Measurements from ENCODE around the gene ABI2.

ABI2 gene

GRCh38 chr2:203352604-203353255 lies 24.5 kb downstream of the ABI2 start:
- POLR2A ChIA-PET: interaction anchor here (0.6 kb wide), 1 partner anchor 32 kb away, joined by 7 read pairs; no protein-coding TSS in a partner anchor
- CTCF ChIA-PET: no interaction called here
- Histone ChIP-seq H3K9me3 (ENCODE audit: control extremely low read depth in 1 of 5, control insufficient read depth in 4 of 5, insufficient read depth in 2 of 5, low read depth in 1 of 5, low read length in 4 of 5) (no peaks in the 10 kb centered on the region), H3K27me3 (replicated peaks in 2 of 5; ENCODE audit: control insufficient read depth in 4 of 5, insufficient read depth in 5 of 5, low read length in 4 of 5) (no peaks in the 10 kb centered on the region), H3K27ac (ENCODE audit: insufficient read depth in 1 of 2, low read depth in 1 of 2, low read length in 2 of 2, poor library complexity in 1 of 2, severe bottlenecking in 2 of 2) (no peak overlapping the region), H3K36me3 (ENCODE audit: control insufficient read depth in 4 of 4, insufficient read depth in 4 of 4, low read length in 3 of 4) (peaks cover 0 to 7% (median 0%) of the 10 kb centered on the region in 4 experiments), H3K4me3 (ENCODE audit: control insufficient read depth in 1 of 7, extremely low read depth in 1 of 7, insufficient read depth in 4 of 7, low read depth in 2 of 7, low read length in 6 of 7) (no peak overlapping the region), H3K4me1 (ENCODE audit: control extremely low read depth in 1 of 4, control insufficient read depth in 4 of 4, insufficient read depth in 4 of 4, low read length in 3 of 4) (no peaks in the 10 kb centered on the region)
- no peak for DNase-seq
- WGBS (ENCODE audit: insufficient coverage): no CpG with 5 or more reads among the region's 5 CpGs

GRCh38 chr2:203354966-203355365 lies 26.8 kb downstream of the ABI2 start:
- no peak for DNase-seq
- Histone ChIP-seq H3K27me3 (replicated peaks in 2 of 5; ENCODE audit: control insufficient read depth in 4 of 5, insufficient read depth in 5 of 5, low read length in 4 of 5) (no peaks in the 10 kb centered on the region), H3K4me1 (ENCODE audit: control extremely low read depth in 1 of 4, control insufficient read depth in 4 of 4, insufficient read depth in 4 of 4, low read length in 3 of 4) (no peaks in the 10 kb centered on the region), H3K4me3 (ENCODE audit: control insufficient read depth in 1 of 7, extremely low read depth in 1 of 7, insufficient read depth in 4 of 7, low read depth in 2 of 7, low read length in 6 of 7) (no peak overlapping the region), H3K9me3 (ENCODE audit: control extremely low read depth in 1 of 5, control insufficient read depth in 4 of 5, insufficient read depth in 2 of 5, low read depth in 1 of 5, low read length in 4 of 5) (peaks cover 0 to 6% (median 0%) of the 10 kb centered on the region in 5 experiments), H3K36me3 (ENCODE audit: control insufficient read depth in 4 of 4, insufficient read depth in 4 of 4, low read length in 3 of 4) (peaks cover 0 to 7% (median 2%) of the 10 kb centered on the region in 4 experiments), H3K27ac (ENCODE audit: insufficient read depth in 1 of 2, low read depth in 1 of 2, low read length in 2 of 2, poor library complexity in 1 of 2, severe bottlenecking in 2 of 2) (no peak overlapping the region)
- 94% methylated on average over 3 of the region's 3 CpGs for WGBS (ENCODE audit: insufficient coverage)
- ChIA-PET CTCF (no interaction called here), POLR2A (no interaction called here)

GRCh38 chr2:203359450-203359849 lies 31.3 kb downstream of the ABI2 start:
- ChIA-PET POLR2A (no interaction called here), CTCF (interaction anchor here (0.6 kb wide), 1 partner anchor 1855 kb away, joined by 3 read pairs; no protein-coding TSS in a partner anchor)
- no peak for DNase-seq
- WGBS (ENCODE audit: insufficient coverage): 100% methylated on average over 1 of the region's 1 CpG
- H3K36me3 ChIP-seq (ENCODE audit: control insufficient read depth in 4 of 4, insufficient read depth in 4 of 4, low read length in 3 of 4): peaks cover 0 to 4% (median 2%) of the 10 kb centered on the region in 4 experiments
- no peak overlapping the region for H3K4me3 ChIP-seq (ENCODE audit: control insufficient read depth in 1 of 7, extremely low read depth in 1 of 7, insufficient read depth in 4 of 7, low read depth in 2 of 7, low read length in 6 of 7)
- H3K27ac ChIP-seq (ENCODE audit: insufficient read depth in 1 of 2, low read depth in 1 of 2, low read length in 2 of 2, poor library complexity in 1 of 2, severe bottlenecking in 2 of 2): no peak overlapping the region
- peaks cover 0 to 6% (median 0%) of the 10 kb centered on the region in 5 experiments for H3K9me3 ChIP-seq (ENCODE audit: control extremely low read depth in 1 of 5, control insufficient read depth in 4 of 5, insufficient read depth in 2 of 5, low read depth in 1 of 5, low read length in 4 of 5)
- no peaks in the 10 kb centered on the region for H3K27me3 ChIP-seq (replicated peaks in 2 of 5; ENCODE audit: control insufficient read depth in 4 of 5, insufficient read depth in 5 of 5, low read length in 4 of 5)
- H3K4me1 ChIP-seq (ENCODE audit: control extremely low read depth in 1 of 4, control insufficient read depth in 4 of 4, insufficient read depth in 4 of 4, low read length in 3 of 4): peaks cover 0 to 9% (median 6%) of the 10 kb centered on the region in 4 experiments

GRCh38 chr2:203360833-203361430 lies 32.7 kb downstream of the ABI2 start:
- H3K4me1 ChIP-seq (ENCODE audit: control extremely low read depth in 1 of 4, control insufficient read depth in 4 of 4, insufficient read depth in 4 of 4, low read length in 3 of 4): peaks cover 0 to 9% (median 6%) of the 10 kb centered on the region in 4 experiments
- no peak overlapping the region for H3K27ac ChIP-seq (ENCODE audit: insufficient read depth in 1 of 2, low read depth in 1 of 2, low read length in 2 of 2, poor library complexity in 1 of 2, severe bottlenecking in 2 of 2)
- peaks cover 0 to 6% (median 0%) of the 10 kb centered on the region in 5 experiments for H3K9me3 ChIP-seq (ENCODE audit: control extremely low read depth in 1 of 5, control insufficient read depth in 4 of 5, insufficient read depth in 2 of 5, low read depth in 1 of 5, low read length in 4 of 5)
- H3K27me3 ChIP-seq (replicated peaks in 2 of 5; ENCODE audit: control insufficient read depth in 4 of 5, insufficient read depth in 5 of 5, low read length in 4 of 5): no peaks in the 10 kb centered on the region
- CTCF ChIA-PET: no interaction called here
- POLR2A ChIA-PET: no interaction called here
- H3K36me3 ChIP-seq (ENCODE audit: control insufficient read depth in 4 of 4, insufficient read depth in 4 of 4, low read length in 3 of 4): peaks cover 0 to 3% (median under 1%) of the 10 kb centered on the region in 4 experiments
- no peak for DNase-seq
- H3K4me3 ChIP-seq (ENCODE audit: control insufficient read depth in 1 of 7, extremely low read depth in 1 of 7, insufficient read depth in 4 of 7, low read depth in 2 of 7, low read length in 6 of 7): no peak overlapping the region
- 82% methylated on average over 1 of the region's 3 CpGs for WGBS (ENCODE audit: insufficient coverage)

- H3K4me1 ChIP-seq (ENCODE audit: control extremely low read depth in 1 of 4, control insufficient read depth in 4 of 4, insufficient read depth in 4 of 4, low read length in 3 of 4): peaks cover 0 to 9% (median 6%) of the 10 kb centered on the region in 4 experiments
- ChIA-PET CTCF (interaction anchor here (1.7 kb wide), 1 partner anchor 14 kb away, joined by 3 read pairs; no protein-coding TSS in a partner anchor), POLR2A (no interaction called here)
- no peak overlapping the region for H3K27ac ChIP-seq (ENCODE audit: insufficient read depth in 1 of 2, low read depth in 1 of 2, low read length in 2 of 2, poor library complexity in 1 of 2, severe bottlenecking in 2 of 2)
- no peaks in the 10 kb centered on the region for H3K27me3 ChIP-seq (replicated peaks in 2 of 5; ENCODE audit: control insufficient read depth in 4 of 5, insufficient read depth in 5 of 5, low read length in 4 of 5)
- WGBS (ENCODE audit: insufficient coverage): 48% methylated on average over 2 of the region's 2 CpGs
- peaks cover 0 to 6% (median 0%) of the 10 kb centered on the region in 5 experiments for H3K9me3 ChIP-seq (ENCODE audit: control extremely low read depth in 1 of 5, control insufficient read depth in 4 of 5, insufficient read depth in 2 of 5, low read depth in 1 of 5, low read length in 4 of 5)
- H3K4me3 ChIP-seq (ENCODE audit: control insufficient read depth in 1 of 7, extremely low read depth in 1 of 7, insufficient read depth in 4 of 7, low read depth in 2 of 7, low read length in 6 of 7): no peak overlapping the region
- peak in 2 of 3 donors; percentile 7 to 18 for DNase-seq
- H3K36me3 ChIP-seq (ENCODE audit: control insufficient read depth in 4 of 4, insufficient read depth in 4 of 4, low read length in 3 of 4): peaks cover 0 to 3% (median under 1%) of the 10 kb centered on the region in 4 experiments
Observed at GRCh38 chr2:203361495-203361894, 33.3 kb downstream of the ABI2 start.

GRCh38 chr2:203361922-203362321 lies 33.7 kb downstream of the ABI2 start:
- Histone ChIP-seq H3K36me3 (ENCODE audit: control insufficient read depth in 4 of 4, insufficient read depth in 4 of 4, low read length in 3 of 4) (peaks cover 0 to 3% (median 1%) of the 10 kb centered on the region in 4 experiments), H3K9me3 (ENCODE audit: control extremely low read depth in 1 of 5, control insufficient read depth in 4 of 5, insufficient read depth in 2 of 5, low read depth in 1 of 5, low read length in 4 of 5) (peaks cover 0 to 6% (median 0%) of the 10 kb centered on the region in 5 experiments), H3K27ac (ENCODE audit: insufficient read depth in 1 of 2, low read depth in 1 of 2, low read length in 2 of 2, poor library complexity in 1 of 2, severe bottlenecking in 2 of 2) (no peak overlapping the region), H3K27me3 (replicated peaks in 2 of 5; ENCODE audit: control insufficient read depth in 4 of 5, insufficient read depth in 5 of 5, low read length in 4 of 5) (no peaks in the 10 kb centered on the region), H3K4me3 (ENCODE audit: control insufficient read depth in 1 of 7, extremely low read depth in 1 of 7, insufficient read depth in 4 of 7, low read depth in 2 of 7, low read length in 6 of 7) (no peak overlapping the region), H3K4me1 (ENCODE audit: control extremely low read depth in 1 of 4, control insufficient read depth in 4 of 4, insufficient read depth in 4 of 4, low read length in 3 of 4) (peaks cover 0 to 9% (median 6%) of the 10 kb centered on the region in 4 experiments)
- ChIA-PET CTCF (interaction anchor here (1.0 to 1.7 kb wide), 2 partner anchors 14 to 15 kb away, joined by 3 read pairs; no protein-coding TSS in a partner anchor), POLR2A (no interaction called here)
- no peak for DNase-seq

Measured in common myeloid progenitor, CD34-positive (primary cell).